HG03460 (cell line): ENCODE data around the gene EBF3.

ENCODE experiments used
- ATAC-seq: cut with Tn5 transposase; IDR thresholded peaks from one replicate; pipeline ENCODE4 v1.9.1; 2021; ENCODE audit not compliant: unreplicated experiment

The EBF3 gene

GRCh38 chr10:129894698-129895097 is 69.4 kb downstream of the EBF3 start:
- ATAC-seq = no peak

- ATAC-seq = no peak
Observed at GRCh38 chr10:129893104-129894089, 70.7 kb downstream of the EBF3 start.

GRCh38 chr10:129892548-129893052 is 71.5 kb downstream of the EBF3 start:
- no peak for ATAC-seq

GRCh38 chr10:129891806-129892205 is 72.3 kb downstream of the EBF3 start:
- no peak for ATAC-seq

GRCh38 chr10:129890170-129890569 is 73.9 kb downstream of the EBF3 start:
- ATAC-seq = no peak

- ATAC-seq = peak; percentile 68
Observed at GRCh38 chr10:129888784-129889616, 75.1 kb downstream of the EBF3 start.

- no peak for ATAC-seq
Observed at GRCh38 chr10:129887986-129888783, 75.9 kb downstream of the EBF3 start.

- ATAC-seq = no peak
Observed at GRCh38 chr10:129887381-129887905, 76.6 kb downstream of the EBF3 start.

- ATAC-seq = no peak
Observed at GRCh38 chr10:129886263-129886662, 77.8 kb downstream of the EBF3 start.

- ATAC-seq = no peak
Observed at GRCh38 chr10:129885526-129885925, 78.5 kb downstream of the EBF3 start.

- no peak for ATAC-seq
Observed at GRCh38 chr10:129884398-129885078, 79.5 kb downstream of the EBF3 start.

- no peak for ATAC-seq
Observed at GRCh38 chr10:129883626-129884397, 80.3 kb downstream of the EBF3 start.

- ATAC-seq = no peak
Observed at GRCh38 chr10:129883029-129883428, 81.0 kb downstream of the EBF3 start.

GRCh38 chr10:129882291-129883010 is 81.6 kb downstream of the EBF3 start:
- ATAC-seq = no peak

- ATAC-seq = no peak
Observed at GRCh38 chr10:129881641-129882040, 82.4 kb downstream of the EBF3 start.

GRCh38 chr10:129880191-129880870 is 83.7 kb downstream of the EBF3 start:
- no peak for ATAC-seq

GRCh38 chr10:129879655-129880054 is 84.4 kb downstream of the EBF3 start:
- ATAC-seq = no peak

- no peak for ATAC-seq
Observed at GRCh38 chr10:129878835-129879234, 85.2 kb downstream of the EBF3 start.
